SK-N-MC (cell line): ENCODE measurements around the gene ELMO1.

Experiments
- EZH2 ChIP-seq: fragments of 200-600 bp; sonication (generic); IDR thresholded peaks from one replicate; pipeline ENCODE4 v1.6.1; 2017; ENCODE audit warnings: antibody characterized with exemption
- FOXP2 ChIP-seq: optimal IDR thresholded peaks from 2 replicates; pipeline ENCODE3; 2011; ENCODE audit warnings: mild to moderate bottlenecking, moderate library complexity; ENCODE audit not compliant: insufficient read depth; ENCODE audit errors: extremely low read length, control extremely low read depth
- POLR2AphosphoS5 ChIP-seq: IDR thresholded peaks from 2 replicates; pipeline ENCODE4 v1.6.1; 2012; ENCODE audit warnings: mild to moderate bottlenecking, low read depth, low read length, borderline replicate concordance

DNA sequence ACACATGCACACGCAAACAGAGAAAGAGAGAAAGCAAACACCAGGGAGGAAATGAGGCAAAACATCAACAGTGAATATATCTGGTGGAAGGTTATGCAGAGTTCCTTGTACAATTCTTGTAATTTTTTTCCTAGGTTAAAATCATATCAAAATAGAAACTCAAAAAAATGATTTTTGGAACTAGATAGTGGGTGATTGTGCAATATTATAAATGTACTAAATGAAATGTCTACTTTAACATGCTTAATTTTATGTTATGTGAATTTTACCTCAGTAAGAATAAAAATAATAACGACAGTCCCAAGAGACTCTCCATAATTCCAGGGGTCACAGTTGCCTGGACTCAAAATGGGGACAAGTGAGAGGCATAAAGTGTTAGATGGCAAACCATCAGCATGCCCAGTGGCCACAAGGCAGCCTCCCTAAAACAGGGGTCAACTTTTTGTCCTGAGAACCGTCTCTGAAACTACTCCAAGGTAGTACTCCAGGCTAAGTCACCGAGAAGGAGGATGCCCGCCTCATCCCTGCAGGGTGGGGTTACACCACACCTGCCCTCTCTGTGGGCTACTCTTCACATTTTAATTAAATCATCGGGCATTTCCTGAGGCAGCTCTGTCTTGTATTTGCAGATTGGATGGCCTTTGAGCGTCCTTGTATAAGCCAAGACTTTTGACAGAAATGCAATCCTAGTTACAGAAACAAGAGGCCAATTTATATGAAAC is 267.7 kb downstream of the ELMO1 start:
- TF ChIP-seq EZH2 (no peak), POLR2AphosphoS5 (no peak), FOXP2 (no peak)
